Measurements from ENCODE around the gene PGLYRP3.
"Not testable (repeated sequence)": the region's sequence is repeated elsewhere in the genome, so short reads cannot be mapped to it uniquely, and the experiment has no call there.

PGLYRP3 gene

DNA sequence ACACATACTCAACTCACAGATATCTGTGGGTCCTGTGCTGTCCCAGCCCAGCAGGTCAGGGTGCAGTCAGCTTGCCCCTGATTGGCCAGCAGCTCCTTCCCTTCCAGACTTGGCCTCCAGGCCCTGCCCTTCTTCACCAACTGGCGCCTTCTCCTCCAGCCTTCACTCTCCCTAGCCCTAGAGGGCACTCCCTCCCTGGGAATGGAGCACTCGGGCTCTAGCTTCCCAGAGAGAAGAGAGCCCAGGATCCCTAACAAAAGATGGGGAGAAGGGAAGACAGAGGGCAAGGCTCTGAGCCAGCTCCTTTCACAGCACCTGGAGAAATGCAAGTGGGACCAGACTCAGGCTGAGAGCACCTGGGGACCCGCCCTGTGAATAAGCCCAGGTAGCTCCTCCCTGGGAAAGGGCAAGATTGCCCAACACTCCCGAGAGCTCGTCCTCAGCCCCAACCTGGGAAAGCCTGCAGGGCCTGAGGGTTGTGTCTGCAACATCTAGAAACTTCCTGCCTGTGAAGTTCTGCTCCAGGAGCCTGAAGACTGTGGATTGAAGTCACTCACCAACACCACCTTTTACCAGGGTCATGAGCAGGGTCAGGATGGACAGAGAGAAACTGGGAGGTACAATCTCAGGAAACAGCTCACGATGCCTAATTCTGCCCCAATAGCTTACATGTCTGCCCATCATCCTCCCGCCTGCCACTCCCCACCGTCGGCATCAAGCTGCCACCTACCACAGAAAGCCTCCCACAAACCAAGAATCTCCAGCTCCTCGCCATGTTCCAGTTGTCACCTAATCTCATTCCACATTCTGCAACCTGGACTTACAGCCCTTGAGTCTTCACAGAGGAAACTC, 36.0 kb upstream of the PGLYRP3 start, which contains the start of gene PGLYRP4:
TSS of gene PGLYRP4 (minus strand) at position 331 of the 852 bp plus-strand sequence. CDS start 909 bp downstream, outside the sequence.
- no peak for DNase-seq (ENCODE audit: low spot score)

DNA sequence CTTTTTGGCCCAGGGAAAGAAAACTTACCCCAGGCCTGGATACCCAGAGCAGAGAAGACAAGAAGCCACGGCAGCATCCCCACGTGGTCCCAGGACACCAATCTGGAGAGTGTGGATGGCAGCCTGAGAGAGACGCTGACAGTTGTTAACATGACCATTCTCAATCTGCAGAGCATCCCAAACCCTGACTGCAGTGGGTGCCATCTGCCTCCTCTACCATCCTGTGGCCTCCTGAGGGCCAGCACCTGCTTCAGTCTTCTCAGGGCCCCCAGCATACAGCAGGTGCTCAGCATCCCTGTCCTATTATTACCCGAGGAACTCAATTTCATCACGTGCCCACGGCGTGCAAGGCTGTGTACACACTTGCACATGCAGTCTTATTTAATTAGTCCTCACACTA, 35.1 kb upstream of the PGLYRP3 start:
- DNase-seq (ENCODE audit: low spot score) = no peak

- DNase-seq (ENCODE audit: low spot score) = not testable (repeated sequence)
Observed at GRCh38 chr1:153347049-153347448, 34.3 kb upstream of the PGLYRP3 start.

GRCh38 chr1:153346077-153346723, 33.4 kb upstream of the PGLYRP3 start:
- no peak for DNase-seq (ENCODE audit: low spot score)

DNA sequence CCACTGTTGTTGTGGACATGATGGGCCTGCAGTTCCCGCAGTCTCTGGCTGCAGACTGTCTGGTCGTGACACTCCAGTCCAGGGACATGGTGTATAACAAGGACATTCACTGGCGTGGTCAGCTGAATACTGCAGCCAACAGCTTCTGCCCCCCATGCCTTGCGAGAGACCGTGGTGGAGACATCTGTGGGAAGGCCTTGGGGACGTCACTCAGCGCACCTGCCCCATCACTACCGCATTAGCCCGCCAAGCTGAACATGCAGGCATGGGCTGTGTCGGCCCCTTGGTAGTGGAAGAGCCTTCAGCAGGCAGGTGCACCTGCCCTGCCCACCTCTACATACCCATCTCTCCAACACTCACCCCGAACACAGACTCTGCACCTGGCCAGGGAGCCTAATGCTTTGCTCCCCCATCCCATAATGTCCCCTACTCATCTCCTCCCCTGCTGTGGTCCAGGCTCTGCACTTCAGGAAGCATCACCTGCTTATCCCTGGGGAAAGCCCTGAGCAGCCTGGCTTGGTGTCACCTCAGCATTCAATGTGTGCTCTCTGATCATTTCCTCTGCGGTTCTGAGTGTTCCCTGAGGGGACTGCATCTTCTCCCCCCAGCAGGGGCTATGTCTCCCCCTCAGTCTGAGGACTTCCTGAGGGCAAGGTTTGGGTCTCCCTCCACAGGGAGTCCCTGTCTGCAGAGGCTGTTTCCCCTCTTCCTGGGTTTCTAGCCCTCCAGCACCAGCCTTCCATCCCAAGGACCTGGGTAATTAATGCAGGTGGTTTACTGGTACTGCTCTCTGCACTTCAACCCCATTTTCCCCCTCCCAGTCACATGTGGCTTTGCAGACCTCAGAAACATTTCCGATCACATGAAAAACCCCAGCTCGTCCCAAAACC, 32.7 kb upstream of the PGLYRP3 start:
- DNase-seq (ENCODE audit: low spot score) = no peak

DNA sequence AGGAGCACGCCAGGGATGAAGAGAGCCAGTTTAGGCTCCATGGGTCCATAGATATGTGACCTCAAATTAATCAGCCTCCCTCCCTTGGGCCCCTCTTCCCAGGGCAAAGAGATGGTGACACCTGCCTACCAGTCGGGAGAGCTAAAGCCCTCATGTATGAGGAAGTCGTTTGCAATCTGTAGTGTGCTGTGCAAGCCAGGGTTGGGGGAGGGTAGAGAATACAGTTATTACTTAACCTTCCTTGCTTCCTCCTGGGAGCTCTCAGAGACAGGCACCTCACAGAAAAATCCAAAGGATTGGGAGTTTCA, 31.9 kb upstream of the PGLYRP3 start:
- DNase-seq (ENCODE audit: low spot score) = no peak

DNA sequence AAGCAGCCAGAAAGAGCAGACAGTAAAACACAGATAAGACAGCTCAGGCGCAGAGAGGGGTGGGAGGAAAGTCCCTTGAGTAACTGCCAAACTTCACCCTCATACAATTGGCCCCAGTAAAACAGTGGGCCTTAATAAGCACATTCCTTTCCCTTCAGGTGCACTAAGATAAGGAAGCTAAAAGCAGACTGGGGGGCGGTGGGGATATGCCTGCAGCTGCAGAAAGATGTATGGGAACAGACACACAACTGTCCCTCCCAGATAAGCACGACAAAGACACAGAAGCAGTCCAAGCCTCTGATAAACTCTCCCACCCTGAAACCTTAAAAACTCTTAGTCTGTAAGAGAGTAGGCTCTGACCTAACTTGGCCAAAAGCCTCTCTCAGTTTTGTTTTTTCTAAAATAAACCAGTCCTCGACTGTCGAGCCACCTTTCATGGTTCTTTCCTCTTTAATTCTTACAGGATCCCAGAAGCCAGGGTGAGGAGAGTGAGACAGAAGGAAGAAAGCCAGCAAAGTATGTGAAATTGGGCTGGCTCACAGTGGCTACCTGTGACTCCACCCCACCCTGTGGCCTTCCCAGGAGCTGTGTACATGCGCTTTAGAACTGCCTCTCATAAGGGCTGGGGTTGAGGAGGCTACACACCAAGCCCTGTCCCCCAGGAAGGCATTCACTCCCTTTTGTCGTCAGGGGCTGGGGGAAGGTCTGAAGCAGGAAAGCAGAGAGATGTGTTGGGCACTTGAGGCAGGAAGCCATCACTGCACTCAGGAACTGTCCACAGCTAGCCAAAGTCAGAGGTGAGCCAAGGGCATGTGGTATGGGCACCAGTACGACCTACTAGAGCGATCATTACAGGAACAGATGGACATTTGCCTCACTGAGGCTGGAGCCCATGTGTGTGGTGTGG, 31.3 kb upstream of the PGLYRP3 start:
- no peak for DNase-seq (ENCODE audit: low spot score)

GRCh38 chr1:153343040-153343681, 30.4 kb upstream of the PGLYRP3 start:
- no peak for DNase-seq (ENCODE audit: low spot score)

DNA sequence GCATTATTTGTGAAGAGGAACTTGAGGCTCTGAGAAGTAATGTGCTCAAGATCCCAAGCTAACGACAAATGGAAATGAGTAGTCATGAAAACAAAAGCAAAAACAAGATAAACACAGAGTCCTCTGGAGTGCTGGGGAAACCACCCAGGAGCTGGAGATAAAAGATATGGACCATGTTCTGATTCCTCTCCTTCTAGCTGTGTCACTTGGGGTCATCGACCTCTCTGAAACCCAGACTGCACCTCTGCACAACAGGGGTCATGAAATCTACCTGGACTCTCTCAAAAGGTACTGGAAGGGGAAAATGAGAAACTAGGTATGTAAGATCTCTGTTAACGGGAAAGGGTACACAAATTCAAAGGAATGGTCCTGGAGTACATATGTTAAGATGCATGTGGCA, 29.4 kb upstream of the PGLYRP3 start:
- no peak for DNase-seq (ENCODE audit: low spot score)

DNA sequence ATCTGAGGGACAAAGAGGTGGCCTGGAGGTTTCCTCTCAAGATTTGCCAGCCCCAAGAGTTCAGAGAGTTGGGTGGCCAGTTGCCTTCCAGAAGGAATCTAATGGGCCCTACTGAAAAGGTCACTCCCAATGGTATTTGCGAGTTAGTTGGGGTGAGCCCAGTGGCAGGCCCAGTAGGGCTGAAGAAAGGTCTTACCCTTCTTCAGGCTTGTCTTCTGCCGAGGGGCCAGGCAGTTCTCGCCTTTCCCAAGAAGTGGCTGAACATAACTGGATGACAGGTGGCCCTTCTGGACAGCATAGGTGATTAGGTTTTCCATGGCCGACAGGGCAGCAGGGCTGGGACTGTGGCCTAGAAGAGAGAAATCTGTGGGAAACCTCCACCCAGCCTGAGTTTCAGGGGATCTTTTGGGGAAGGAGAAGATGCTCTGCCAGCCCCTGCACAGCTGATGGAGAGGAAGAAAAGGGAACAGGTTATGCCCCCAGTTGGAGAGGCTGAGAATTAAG, 28.7 kb upstream of the PGLYRP3 start:
- DNase-seq (ENCODE audit: low spot score) = no peak

DNA sequence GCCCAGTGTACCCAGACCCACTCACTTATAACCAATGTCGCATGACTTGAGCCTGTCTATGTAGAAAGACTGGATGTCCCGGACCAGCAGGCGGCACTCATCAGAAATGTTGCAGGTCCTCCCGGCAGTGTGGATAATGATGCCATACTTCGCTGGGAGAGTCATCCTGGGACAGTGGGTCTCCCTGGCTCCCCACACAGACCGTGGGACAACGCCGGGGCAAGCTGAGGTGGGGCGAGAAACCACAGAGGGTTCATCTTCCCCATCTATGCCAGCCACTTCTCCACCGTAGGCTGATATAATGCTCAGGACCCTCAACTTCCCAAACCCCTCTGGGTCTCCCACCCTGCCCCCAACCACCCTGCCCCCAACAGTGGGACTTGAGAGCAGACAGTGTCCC, 27.6 kb upstream of the PGLYRP3 start:
- DNase-seq (ENCODE audit: low spot score) = no peak

DNA sequence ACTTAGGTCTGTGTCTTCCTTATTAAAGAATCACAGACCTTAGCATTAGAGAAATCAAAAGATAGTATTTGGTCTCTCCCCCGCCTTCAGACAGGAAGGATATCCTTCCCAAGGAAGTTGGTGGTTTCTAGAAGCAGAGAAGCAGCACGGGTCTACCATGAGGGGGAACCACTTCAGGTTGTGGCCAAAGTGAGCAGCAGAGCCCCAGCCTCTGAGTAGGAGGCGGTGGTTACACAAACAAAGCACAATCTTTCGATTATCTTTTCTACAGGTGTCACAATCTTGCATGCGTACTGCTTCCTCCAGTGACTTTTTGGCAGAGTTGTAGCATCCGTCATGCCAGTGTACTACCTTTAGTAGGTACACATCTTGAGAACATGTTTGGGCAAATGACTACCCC, 27.1 kb upstream of the PGLYRP3 start:
- no peak for DNase-seq (ENCODE audit: low spot score)

GRCh38 chr1:153337980-153338853, 25.5 kb upstream of the PGLYRP3 start:
- no peak for DNase-seq (ENCODE audit: low spot score)

- DNase-seq (ENCODE audit: low spot score) = no peak
Observed at GRCh38 chr1:153336650-153337049, 23.9 kb upstream of the PGLYRP3 start.

DNA sequence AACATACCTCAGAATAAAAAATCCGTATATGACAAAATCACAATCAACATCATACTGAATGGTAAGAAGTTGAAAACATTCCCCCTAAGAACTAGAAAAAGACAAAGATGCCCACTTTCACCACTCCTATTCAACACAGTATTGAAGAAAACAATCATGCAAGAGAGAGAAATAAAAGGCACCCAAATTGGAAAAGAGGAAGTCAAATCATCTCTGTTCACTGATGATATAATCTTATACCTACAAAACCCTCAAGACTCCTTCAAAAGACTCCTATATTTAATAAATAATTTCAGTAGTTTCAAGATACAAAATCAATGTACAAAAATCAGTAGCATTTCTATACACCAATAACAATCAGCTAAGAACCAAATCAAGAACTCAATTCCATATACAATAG, 21.1 kb upstream of the PGLYRP3 start:
- no peak for DNase-seq (ENCODE audit: low spot score)

- DNase-seq (ENCODE audit: low spot score) = no peak
Observed at GRCh38 chr1:153324912-153325311, 12.2 kb upstream of the PGLYRP3 start.

- no peak for DNase-seq (ENCODE audit: low spot score)
Observed at GRCh38 chr1:153322568-153322967, 9.8 kb upstream of the PGLYRP3 start.

- not testable (repeated sequence) for DNase-seq (ENCODE audit: low spot score)
Observed at GRCh38 chr1:153318145-153318544, 5.4 kb upstream of the PGLYRP3 start.

GRCh38 chr1:153316013-153316412, 3.3 kb upstream of the PGLYRP3 start:
- DNase-seq (ENCODE audit: low spot score) = not testable (repeated sequence)

DNA sequence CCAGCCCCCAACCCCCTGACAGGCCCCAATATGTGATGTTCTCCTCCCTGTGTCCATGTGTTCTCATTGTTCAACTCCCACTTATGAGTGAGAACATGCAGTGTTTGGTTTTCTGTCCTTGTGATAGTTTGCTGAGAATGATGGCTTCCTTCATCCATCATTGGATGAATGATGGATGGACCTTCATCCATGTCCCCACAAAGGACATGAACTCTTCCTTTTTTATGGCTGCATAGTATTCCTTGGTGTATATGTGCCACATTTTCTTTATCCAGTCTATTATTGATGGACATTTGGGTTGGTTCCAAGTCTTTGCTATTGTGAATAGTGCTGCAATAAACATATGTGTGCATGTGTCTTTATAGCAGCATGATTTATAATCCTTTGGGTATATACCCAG, 1.6 kb upstream of the PGLYRP3 start:
- DNase-seq (ENCODE audit: low spot score) = not testable (repeated sequence)
